Pancreas (tissue), 10 donors: ENCODE measurements around the gene TTC33. TPM values are rescaled to one million over a fixed set of nuclear protein-coding genes. Genes with fewer than 3 reads are reported as not detected.
"Not testable (repeated sequence)": the region's sequence is repeated elsewhere in the genome, so short reads cannot be mapped to it uniquely, and the experiment has no call there.

ENCODE experiments used
- ATAC-seq, 4 donors: fragments of 200-7000 bp; cut with Tn5 transposase; one replicate each; pipeline versions ENCODE4 v1.8.0 to v1.9.1; 2020; ENCODE audit warnings: mild to moderate bottlenecking in 4 of 4, moderate library complexity in 4 of 4
- DNase-seq, 6 donors: peaks; one replicate each; pipeline ENCODE4 v3.0.0-alpha.2; 2020
- FAIRE-seq: peaks from 2 replicates; lab custom pipeline; 2012; peaks lifted over from hg19 to GRCh38; lab: Jason Lieb, UNC
- H3K27ac ChIP-seq, 4 donors: fragments of 200-600 bp; sonication (generic); 1 replicate in 3 of 4; 2 replicates in 1 of 4; pipeline versions ENCODE4 v1.5.0 to v1.8.0; 2020
- H3K27me3 ChIP-seq, 4 donors: fragments of 200-600 bp; one replicate each; pipeline ENCODE4 v1.8.0; 2021
- H3K36me3 ChIP-seq, 3 donors: fragments of 200-600 bp; sonication (generic) in 1 of 3; one replicate each; pipeline versions ENCODE4 v1.5.0 to v1.8.0; 2020 to 2021
- H3K4me1 ChIP-seq, 3 donors: fragments of 200-600 bp; one replicate each; pipeline ENCODE4 v1.8.0; 2021
- H3K4me3 ChIP-seq, 4 donors: fragments of 200-600 bp; sonication (generic) in 2 of 4; one replicate each; pipeline versions ENCODE4 v1.5.0 to v1.8.0; 2020 to 2021
- H3K9me3 ChIP-seq, 4 donors: fragments of 200-600 bp; one replicate each; pipeline ENCODE4 v1.8.0; 2021
- WGBS, 2 donors: extraction: QIAGEN DNeasy Blood & Tissue Kit; methylation state at CpG; one replicate each; pipeline ENCODE4 v1.1.7; 2013; 5-methylcytosine and 5-hydroxymethylcytosine counted together
- intact Hi-C, 3 donors: fragments of 100-400 bp; cut with DNase I; formaldehyde crosslinking; loops; one replicate each; pipeline versions ENCODE4 v1.11.1 to v1.14.2; 2022
- polyA plus RNA-seq, 2 donors: library from polyadenylated mRNA; stranded (reverse); fragments of 200-250 nt; gene quantifications; one replicate each; pipeline ENCODE4 v1.2.3, GENCODE V29; 2013
- total RNA-seq, 6 donors: library from RNA; stranded (reverse); fragmentation: NEBNext Ultra II Directional in 4 of 6; extraction: Animal tissue kit (Norgen Biotek cat#: 25700) in 4 of 6; gene quantifications; one replicate each; pipeline versions ENCODE4 v1.2.1 to v1.2.4, GENCODE V29; 2021 to 2023
- TF ChIP-seq, protein P1 (sequence below), 4 donors: fragments of 200-600 bp; sonication (generic) in 3 of 4; IDR thresholded peaks; one replicate each; pipeline versions ENCODE4 v1.5.0 to v1.8.0; 2021; ENCODE audit warnings: antibody characterized with exemption in 4 of 4
- donor health status: healthy with polysubstance abuse.
- donor health status: DM: no; HTN: no; CAD: no; lungs with moderate emphysema.
- donor health status: DM: no; HTN: no; CAD: no.
- donor health status: control.
- donor health status: control.
- donor health status: Bipolar disorder and iron deficiency.
- donor health status: DM: yes; HTN: yes; CAD: no.
- donor health status: DM: no; HTN: no; CAD: no.
- donor health status: DM: no; HTN: no; CAD: no.
- donor health status: DM: yes; HTN: yes; CAD: no.

TTC33 gene
- total and polyA plus RNA-seq, 8 donors = 3.0 to 8.7 (median 5.5) TPM

DNA sequence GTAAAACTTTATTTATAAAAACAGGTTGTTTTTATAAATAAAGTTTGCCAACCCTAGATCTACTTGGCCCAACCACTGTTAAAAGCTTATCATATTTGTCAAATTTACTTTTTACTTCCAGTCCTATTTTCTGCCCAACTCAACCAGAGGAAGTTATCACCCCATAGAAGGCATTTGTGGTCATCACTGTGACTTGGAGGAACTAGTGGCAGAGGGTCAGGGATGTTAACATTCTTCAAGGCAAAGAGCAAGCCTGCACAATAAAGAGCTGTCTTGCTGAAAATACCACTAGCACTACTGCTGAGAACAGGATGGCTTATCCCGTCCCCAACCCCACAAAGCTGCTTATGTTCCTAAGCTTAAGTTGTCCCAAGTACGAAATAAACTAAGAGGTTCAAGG lies 22.3 kb downstream of the TTC33 start:
- intact Hi-C loops = no loop called here
- Histone ChIP-seq H3K4me1 (peaks cover 27 to 37% (median 32%) of the 10 kb centered on the region in 3 donors), H3K4me3 (no peak overlapping the region), H3K9me3 (no peaks in the 10 kb centered on the region), H3K36me3 (no peaks in the 10 kb centered on the region), H3K27me3 (no peaks in the 10 kb centered on the region), H3K27ac (peak overlapping the region in 3 of 4 donors; percentile 19 to 75 (median 55))
- no peak for ATAC-seq
- 49 to 58% methylated on average over 2 of the region's 2 CpGs for whole genome bisulfite sequencing, 2 donors
- DNase-seq = no peak
- TF ChIP-seq, protein P1, sequence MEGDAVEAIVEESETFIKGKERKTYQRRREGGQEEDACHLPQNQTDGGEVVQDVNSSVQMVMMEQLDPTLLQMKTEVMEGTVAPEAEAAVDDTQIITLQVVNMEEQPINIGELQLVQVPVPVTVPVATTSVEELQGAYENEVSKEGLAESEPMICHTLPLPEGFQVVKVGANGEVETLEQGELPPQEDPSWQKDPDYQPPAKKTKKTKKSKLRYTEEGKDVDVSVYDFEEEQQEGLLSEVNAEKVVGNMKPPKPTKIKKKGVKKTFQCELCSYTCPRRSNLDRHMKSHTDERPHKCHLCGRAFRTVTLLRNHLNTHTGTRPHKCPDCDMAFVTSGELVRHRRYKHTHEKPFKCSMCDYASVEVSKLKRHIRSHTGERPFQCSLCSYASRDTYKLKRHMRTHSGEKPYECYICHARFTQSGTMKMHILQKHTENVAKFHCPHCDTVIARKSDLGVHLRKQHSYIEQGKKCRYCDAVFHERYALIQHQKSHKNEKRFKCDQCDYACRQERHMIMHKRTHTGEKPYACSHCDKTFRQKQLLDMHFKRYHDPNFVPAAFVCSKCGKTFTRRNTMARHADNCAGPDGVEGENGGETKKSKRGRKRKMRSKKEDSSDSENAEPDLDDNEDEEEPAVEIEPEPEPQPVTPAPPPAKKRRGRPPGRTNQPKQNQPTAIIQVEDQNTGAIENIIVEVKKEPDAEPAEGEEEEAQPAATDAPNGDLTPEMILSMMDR (IDR thresholded peaks at IDR 0.05) = no peak
- no peak for FAIRE-seq

DNA sequence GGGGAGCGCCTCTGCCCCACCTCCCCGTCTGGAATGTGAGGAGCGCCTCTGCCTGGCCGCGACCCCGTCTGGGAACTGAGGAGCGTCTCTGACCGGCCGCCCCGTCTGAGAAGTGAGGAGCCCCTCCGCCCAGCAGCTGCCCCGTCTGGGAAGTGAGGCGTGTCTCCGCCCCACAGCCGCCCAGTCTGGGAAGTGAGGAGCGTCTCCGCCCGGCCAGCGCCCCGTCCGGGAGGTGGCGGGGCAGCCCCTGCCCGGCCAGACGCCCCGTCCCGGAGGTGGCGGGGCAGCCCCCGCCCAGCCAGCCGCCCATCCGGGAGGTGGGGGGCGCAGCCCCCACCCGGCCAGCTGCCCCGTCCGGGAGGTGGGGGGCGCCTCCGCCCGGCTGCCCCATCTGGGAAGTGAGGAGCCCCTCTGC lies 33.3 kb downstream of the TTC33 start:
- H3K4me1 ChIP-seq, H3K27me3 ChIP-seq, H3K9me3 ChIP-seq, ATAC-seq, H3K36me3 ChIP-seq, H3K4me3 ChIP-seq, H3K27ac ChIP-seq, intact Hi-C loops, FAIRE-seq: not testable (repeated sequence)
- WGBS, 2 donors = 92 to 97% methylated on average over 29 to 37 of the region's 37 CpGs
- peak in 1 of 6 donors; percentile 57 for DNase-seq

DNA sequence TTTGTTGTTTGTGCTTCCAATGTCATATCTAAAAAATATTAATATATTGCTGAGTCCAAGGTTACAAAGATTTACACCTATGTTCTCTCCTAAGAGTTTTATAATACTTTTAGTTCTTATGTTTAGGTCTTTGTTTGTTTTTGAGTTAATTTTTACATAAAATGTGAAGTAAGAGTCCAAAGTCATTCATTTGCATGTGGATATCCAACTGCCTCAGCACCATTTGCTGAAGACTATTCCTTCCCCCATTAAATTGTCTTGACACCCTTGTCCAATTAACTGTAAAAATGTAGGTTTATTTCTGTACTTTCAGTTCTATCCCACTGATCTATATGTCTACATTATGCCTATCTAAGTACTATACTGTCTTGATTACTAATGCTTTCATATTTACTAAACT lies 35.7 kb downstream of the TTC33 start:
- Histone ChIP-seq H3K27me3 (no peaks in the 10 kb centered on the region), H3K4me3 (no peak overlapping the region), H3K27ac (no peak overlapping the region), H3K9me3 (no peaks in the 10 kb centered on the region), H3K4me1 (peaks cover 0 to 3% (median 0%) of the 10 kb centered on the region in 3 donors), H3K36me3 (peaks cover 0 to 5% (median 0%) of the 10 kb centered on the region in 3 donors)
- DNase-seq (no peak), ATAC-seq (no peak), FAIRE-seq (no peak)
- TF ChIP-seq, protein P1 (IDR thresholded peaks at IDR 0.05) = no peak
- intact Hi-C loops = no loop called here

DNA sequence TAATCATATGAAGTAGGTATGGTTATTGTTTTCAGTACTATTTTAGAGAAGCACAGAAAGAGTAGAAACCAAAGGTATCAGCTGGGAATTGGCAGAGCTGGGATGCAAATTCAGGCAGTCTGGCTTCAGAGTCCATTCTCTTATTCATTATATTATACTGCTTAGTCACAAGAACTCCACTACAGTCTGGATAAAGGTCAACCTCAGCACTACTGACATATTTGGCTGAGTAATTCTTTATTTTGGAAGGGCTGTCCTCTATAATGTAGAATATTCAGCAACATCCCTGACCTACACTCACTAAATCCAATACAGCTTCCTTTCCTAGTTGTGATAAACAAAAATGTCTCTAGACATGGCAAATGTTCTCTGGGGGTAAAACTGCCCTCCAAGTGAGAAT lies 38.5 kb downstream of the TTC33 start:
- TF ChIP-seq, protein P1 (IDR thresholded peaks at IDR 0.05) = no peak
- DNase-seq = no peak
- ATAC-seq = peak in 1 of 4 donors; percentile 25

DNA sequence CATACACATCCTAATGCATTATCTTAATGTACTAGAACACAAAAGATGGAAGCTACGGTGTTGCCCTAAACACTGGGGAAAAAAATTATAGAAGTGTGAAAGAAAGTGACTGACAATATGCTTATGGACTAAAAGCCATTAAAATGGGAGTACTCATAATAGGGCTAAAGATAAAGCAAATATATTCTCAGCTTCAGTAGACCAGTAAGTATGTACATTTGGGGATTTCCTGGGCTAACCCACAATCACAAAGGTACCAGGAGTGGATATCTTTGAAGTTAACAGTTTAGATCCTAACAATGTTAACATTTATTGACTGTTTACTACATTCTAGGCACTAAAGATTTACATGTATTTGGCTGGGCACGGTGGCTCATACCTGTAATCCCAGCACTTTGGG lies 39.2 kb downstream of the TTC33 start:
- Histone ChIP-seq H3K27me3 (no peaks in the 10 kb centered on the region), H3K4me3 (no peak overlapping the region), H3K9me3 (no peaks in the 10 kb centered on the region), H3K36me3 (peaks cover 0 to 5% (median 0%) of the 10 kb centered on the region in 3 donors), H3K27ac (no peak overlapping the region), H3K4me1 (peaks cover 0 to 3% (median 0%) of the 10 kb centered on the region in 3 donors)
- TF ChIP-seq, protein P1 (IDR thresholded peaks at IDR 0.05) = no peak
- intact Hi-C loops = no loop called here
- ATAC-seq (no peak), FAIRE-seq (no peak), DNase-seq (no peak)
- 92 to 96% methylated on average over 2 of the region's 2 CpGs for WGBS, 2 donors

More for the DNA sequence above, 38.5 kb downstream of the TTC33 start:
- FAIRE-seq = no peak
- Histone ChIP-seq H3K36me3 (peaks cover 0 to 5% (median 0%) of the 10 kb centered on the region in 3 donors), H3K9me3 (no peaks in the 10 kb centered on the region), H3K4me3 (no peak overlapping the region), H3K4me1 (peaks cover 0 to 3% (median 0%) of the 10 kb centered on the region in 3 donors), H3K27me3 (no peaks in the 10 kb centered on the region), H3K27ac (no peak overlapping the region)
- intact Hi-C loops = no loop called here
